Upper lobe of right lung (tissue), 1 donor: ENCODE measurements around the gene PTGER1. TPM values are rescaled to one million over a fixed set of nuclear protein-coding genes. Genes with fewer than 3 reads are reported as not detected.

Source experiments
- ATAC-seq: fragments of 200-7000 bp; cut with Tn5 transposase; one replicate; pipeline ENCODE4 v1.9.1; 2020; ENCODE audit warnings: mild to moderate bottlenecking, moderate library complexity
- DNase-seq: peaks from one replicate; pipeline ENCODE4 v3.0.0-alpha.2; 2020
- H3K27ac ChIP-seq: fragments of 200-600 bp; one replicate; pipeline ENCODE4 v1.8.0; 2022
- H3K27me3 ChIP-seq: fragments of 200-600 bp; one replicate; pipeline ENCODE4 v1.8.0; 2022; ENCODE audit warnings: mild to moderate bottlenecking
- H3K36me3 ChIP-seq: fragments of 200-600 bp; one replicate; pipeline ENCODE4 v1.8.0; 2022
- H3K4me1 ChIP-seq: fragments of 200-600 bp; one replicate; pipeline ENCODE4 v1.8.0; 2022
- H3K4me3 ChIP-seq: fragments of 200-600 bp; one replicate; pipeline ENCODE4 v1.8.0; 2022; ENCODE audit warnings: mild to moderate bottlenecking
- H3K9me3 ChIP-seq: fragments of 200-600 bp; one replicate; pipeline ENCODE4 v1.8.0; 2022
- CTCF ChIP-seq: fragments of 200-600 bp; IDR thresholded peaks from one replicate; pipeline ENCODE4 v1.8.0; 2022; ENCODE audit warnings: antibody characterized with exemption
- intact Hi-C: fragments of 100-400 bp; cut with DNase I; formaldehyde crosslinking; loops from one replicate; pipeline ENCODE4 v1.11.0; 2022
- total RNA-seq: library from RNA; stranded (reverse); fragmentation: NEBNext Ultra II Directional; extraction: Animal tissue kit (Norgen Biotek cat#: 25700); gene quantifications from one replicate; pipeline ENCODE4 v1.2.1, GENCODE V29; 2021
- donor health status: DM: no; HTN: yes; CAD: no; lungs with severe emphysema.

The PTGER1 gene
- total RNA-seq, 1 donor from 2014 or later = 2.5 TPM

- TF ChIP-seq CTCF = no peak
- no peak for DNase-seq
- Histone ChIP-seq H3K4me3 (no peak overlapping the region), H3K9me3 (no peaks in the 10 kb centered on the region), H3K27me3 (no peaks in the 10 kb centered on the region), H3K4me1 (peaks cover 17% of the 10 kb centered on the region), H3K27ac (no peak overlapping the region), H3K36me3 (no peaks in the 10 kb centered on the region)
- intact Hi-C loops = no loop called here
- no peak for ATAC-seq
These were observed 28.1 kb upstream of the PTGER1 start for GRCh38 chr19:14503285-14503684.

GRCh38 chr19:14502334-14503092 lies 27.4 kb upstream of the PTGER1 start:
- no peak for TF ChIP-seq CTCF
- Histone ChIP-seq H3K27me3 (no peaks in the 10 kb centered on the region), H3K9me3 (no peaks in the 10 kb centered on the region), H3K36me3 (no peaks in the 10 kb centered on the region), H3K4me1 (peaks cover 17% of the 10 kb centered on the region), H3K4me3 (no peak overlapping the region), H3K27ac (no peak overlapping the region)
- intact Hi-C loops = no loop called here
- peak; percentile 36 for ATAC-seq
- no peak for DNase-seq

GRCh38 chr19:14497228-14497921 lies 22.2 kb upstream of the PTGER1 start:
- H3K27me3 ChIP-seq = no peaks in the 10 kb centered on the region
- peak; percentile 71 for DNase-seq
- TF ChIP-seq CTCF = no peak
- no peaks in the 10 kb centered on the region for H3K9me3 ChIP-seq
- peaks cover 31% of the 10 kb centered on the region for H3K4me1 ChIP-seq
- ATAC-seq = peak; percentile 9
- no peak overlapping the region for H3K4me3 ChIP-seq
- H3K36me3 ChIP-seq = no peaks in the 10 kb centered on the region
- H3K27ac ChIP-seq = peak overlapping the region; percentile 80
- intact Hi-C loops = no loop called here

GRCh38 chr19:14496834-14497227 lies 21.7 kb upstream of the PTGER1 start:
- Histone ChIP-seq H3K27me3 (no peaks in the 10 kb centered on the region), H3K4me3 (peak overlapping the region; percentile 91), H3K27ac (peak overlapping the region; percentile 80), H3K9me3 (no peaks in the 10 kb centered on the region), H3K4me1 (peaks cover 29% of the 10 kb centered on the region), H3K36me3 (no peaks in the 10 kb centered on the region)
- DNase-seq = no peak
- intact Hi-C loops = no loop called here
- no peak for TF ChIP-seq CTCF
- ATAC-seq = no peak

- no peaks in the 10 kb centered on the region for H3K36me3 ChIP-seq
- H3K9me3 ChIP-seq = no peaks in the 10 kb centered on the region
- peak; percentile 97 for ATAC-seq
- DNase-seq = peak; percentile 98
- intact Hi-C loops = no loop called here
- no peaks in the 10 kb centered on the region for H3K27me3 ChIP-seq
- H3K4me1 ChIP-seq = peaks cover 29% of the 10 kb centered on the region
- TF ChIP-seq CTCF = no peak
- H3K4me3 ChIP-seq = peak within 1 kb of the TSS; percentile 91
- peak within 1 kb of the TSS; percentile 80 for H3K27ac ChIP-seq
These were observed 21.1 kb upstream of the PTGER1 start, which contains the start of gene GIPC1 for GRCh38 chr19:14496029-14496833. GIPC1 (minus strand) TSS chr19:14496127; CDS start chr19:14482976, 13,151 bp downstream.
